ENCODE data around the gene MALRD1.

- TF ChIP-seq POLR2A (IDR thresholded peaks at IDR 0.05; ENCODE audit: low read depth, low read length) = no peak
- no peak for TF ChIP-seq POLR2AphosphoS5 (IDR thresholded peaks at IDR 0.05; ENCODE audit: low read depth, low read length)
Measured at GRCh38 chr10:19468413-19468812, 419.8 kb downstream of the MALRD1 start.

Measured in GM12891 (cell line).